ENCODE measurements around the gene AHI1. TPM values are rescaled to one million over a fixed set of nuclear protein-coding genes. Genes with fewer than 3 reads are reported as not detected.
A peak's percentile ranks its signal among the peaks of the same experiment; 100 is the strongest.

The AHI1 gene
- total RNA-seq, 2 donors from 2014 or later: 18.0 to 37.9 TPM

DNA sequence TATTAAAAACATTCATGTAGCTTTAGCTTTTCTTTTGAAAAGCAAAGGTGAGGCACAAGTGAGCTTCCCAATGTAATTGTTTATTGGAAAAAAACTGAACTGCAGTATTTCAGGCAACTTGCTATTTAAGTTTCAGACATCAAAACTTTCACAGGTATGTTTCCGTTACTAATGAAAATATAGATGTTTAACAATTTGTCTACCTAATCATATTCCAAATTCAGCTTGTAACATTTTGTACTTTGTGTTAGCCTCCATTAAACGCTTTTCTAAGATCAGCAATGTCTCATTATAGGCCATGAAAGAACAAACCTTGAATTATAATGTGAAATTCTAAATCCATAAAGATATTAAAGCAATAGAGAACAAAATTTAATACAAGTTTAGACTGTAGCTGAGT lies 69.5 kb downstream of the AHI1 start:
- Histone ChIP-seq H3K4me3 (no peak overlapping the region), H3K36me3 (no peaks in the 10 kb centered on the region), H3K4me1 (replicated peaks) (no peaks in the 10 kb centered on the region), H3K9me3 (no peaks in the 10 kb centered on the region), H3K27ac (no peak overlapping the region), H3K27me3 (replicated peaks; ENCODE audit: insufficient read depth) (no peaks in the 10 kb centered on the region)
- no peak for DNase-seq (ENCODE audit: low spot score)
- 80% methylated on average over 2 of the region's 2 CpGs for WGBS
- intact Hi-C loops (cut with DNase I): no loop called here
- TF ChIP-seq POLR2AphosphoS5 (IDR thresholded peaks at IDR 0.05) (no peak), POLR2A (IDR thresholded peaks at IDR 0.05) (no peak)

DNA sequence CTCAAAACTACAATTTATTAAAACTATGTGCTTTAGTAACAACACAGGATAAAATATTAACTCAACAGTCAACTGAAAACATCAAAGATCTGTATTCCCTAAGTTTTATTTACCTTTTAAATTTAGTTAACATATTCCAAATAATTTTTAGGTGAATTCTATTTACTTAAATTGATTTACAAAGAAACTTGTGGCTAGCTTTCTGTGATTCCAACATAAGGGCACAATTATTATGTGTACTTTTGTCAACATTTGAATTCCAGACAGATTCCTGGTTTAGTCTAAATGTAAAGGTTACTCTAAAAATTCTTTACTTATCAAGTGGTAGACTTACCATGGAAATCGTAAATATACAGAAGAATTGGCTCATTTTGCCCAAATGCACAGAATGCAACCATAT lies 70.7 kb downstream of the AHI1 start:
- TF ChIP-seq POLR2A (IDR thresholded peaks at IDR 0.05) (no peak), POLR2AphosphoS5 (IDR thresholded peaks at IDR 0.05) (no peak)
- TF ChIP-seq, protein P1, sequence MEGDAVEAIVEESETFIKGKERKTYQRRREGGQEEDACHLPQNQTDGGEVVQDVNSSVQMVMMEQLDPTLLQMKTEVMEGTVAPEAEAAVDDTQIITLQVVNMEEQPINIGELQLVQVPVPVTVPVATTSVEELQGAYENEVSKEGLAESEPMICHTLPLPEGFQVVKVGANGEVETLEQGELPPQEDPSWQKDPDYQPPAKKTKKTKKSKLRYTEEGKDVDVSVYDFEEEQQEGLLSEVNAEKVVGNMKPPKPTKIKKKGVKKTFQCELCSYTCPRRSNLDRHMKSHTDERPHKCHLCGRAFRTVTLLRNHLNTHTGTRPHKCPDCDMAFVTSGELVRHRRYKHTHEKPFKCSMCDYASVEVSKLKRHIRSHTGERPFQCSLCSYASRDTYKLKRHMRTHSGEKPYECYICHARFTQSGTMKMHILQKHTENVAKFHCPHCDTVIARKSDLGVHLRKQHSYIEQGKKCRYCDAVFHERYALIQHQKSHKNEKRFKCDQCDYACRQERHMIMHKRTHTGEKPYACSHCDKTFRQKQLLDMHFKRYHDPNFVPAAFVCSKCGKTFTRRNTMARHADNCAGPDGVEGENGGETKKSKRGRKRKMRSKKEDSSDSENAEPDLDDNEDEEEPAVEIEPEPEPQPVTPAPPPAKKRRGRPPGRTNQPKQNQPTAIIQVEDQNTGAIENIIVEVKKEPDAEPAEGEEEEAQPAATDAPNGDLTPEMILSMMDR (IDR thresholded peaks at IDR 0.05): no peak
- H3K4me1 ChIP-seq (replicated peaks): no peaks in the 10 kb centered on the region
- no peaks in the 10 kb centered on the region for H3K36me3 ChIP-seq
- 93% methylated on average over 1 of the region's 1 CpG for WGBS
- DNase-seq (ENCODE audit: low spot score): no peak
- intact Hi-C loops (cut with DNase I): no loop called here
- no peak overlapping the region for H3K27ac ChIP-seq
- no peak overlapping the region for H3K4me3 ChIP-seq
- H3K27me3 ChIP-seq (replicated peaks; ENCODE audit: insufficient read depth): no peaks in the 10 kb centered on the region
- no peaks in the 10 kb centered on the region for H3K9me3 ChIP-seq

- WGBS: 100% methylated on average over 1 of the region's 1 CpG
- intact Hi-C loops (cut with DNase I): no loop called here
- TF ChIP-seq, protein P1 (IDR thresholded peaks at IDR 0.05): no peak
- TF ChIP-seq POLR2AphosphoS5 (IDR thresholded peaks at IDR 0.05): no peak
- TF ChIP-seq POLR2A (IDR thresholded peaks at IDR 0.05): no peak
- no peaks in the 10 kb centered on the region for H3K9me3 ChIP-seq
- H3K36me3 ChIP-seq: no peaks in the 10 kb centered on the region
- no peak overlapping the region for H3K4me3 ChIP-seq
- no peak overlapping the region for H3K27ac ChIP-seq
- H3K27me3 ChIP-seq (replicated peaks; ENCODE audit: insufficient read depth): no peaks in the 10 kb centered on the region
- no peaks in the 10 kb centered on the region for H3K4me1 ChIP-seq (replicated peaks)
- DNase-seq (ENCODE audit: low spot score): no peak
Observed at GRCh38 chr6:135424385-135424784, 73.2 kb downstream of the AHI1 start.

GRCh38 chr6:135423649-135424128 lies 73.9 kb downstream of the AHI1 start:
- Histone ChIP-seq H3K4me3 (no peak overlapping the region), H3K36me3 (no peaks in the 10 kb centered on the region), H3K27me3 (replicated peaks; ENCODE audit: insufficient read depth) (no peaks in the 10 kb centered on the region), H3K27ac (no peak overlapping the region), H3K4me1 (replicated peaks) (no peaks in the 10 kb centered on the region), H3K9me3 (no peaks in the 10 kb centered on the region)
- intact Hi-C loops (cut with DNase I): no loop called here
- 13% methylated on average over 2 of the region's 2 CpGs for WGBS
- TF ChIP-seq POLR2A (IDR thresholded peaks at IDR 0.05): no peak
- TF ChIP-seq POLR2AphosphoS5 (IDR thresholded peaks at IDR 0.05): no peak
- TF ChIP-seq, protein P1 (IDR thresholded peaks at IDR 0.05): peak in 3 of 4 experiments; percentile 50 to 80 (median 63)
- no peak for DNase-seq (ENCODE audit: low spot score)

- WGBS: 82% methylated on average over 2 of the region's 2 CpGs
- no peak for TF ChIP-seq POLR2A (IDR thresholded peaks at IDR 0.05)
- TF ChIP-seq POLR2AphosphoS5 (IDR thresholded peaks at IDR 0.05): no peak
- TF ChIP-seq, protein P1 (IDR thresholded peaks at IDR 0.05): no peak
- H3K27ac ChIP-seq: no peak overlapping the region
Observed at GRCh38 chr6:135419162-135419561, 78.4 kb downstream of the AHI1 start.

More at GRCh38 chr6:135419162-135419561, 78.4 kb downstream of the AHI1 start:
- Histone ChIP-seq H3K27me3 (replicated peaks; ENCODE audit: insufficient read depth) (no peaks in the 10 kb centered on the region), H3K9me3 (no peaks in the 10 kb centered on the region), H3K4me1 (replicated peaks) (no peaks in the 10 kb centered on the region), H3K4me3 (no peak overlapping the region), H3K36me3 (no peaks in the 10 kb centered on the region)
- no peak for DNase-seq (ENCODE audit: low spot score)
- intact Hi-C loops (cut with DNase I): no loop called here
